Ectodermal cell (in vitro differentiated cells): ENCODE data around the gene CATSPER1.

Source experiments
- H3K27ac ChIP-seq: 2 replicates; pipeline ENCODE4 v1.7.0; 2013; ENCODE audit warnings: mild to moderate bottlenecking, low read depth, low read length; ENCODE audit not compliant: insufficient read depth, poor library complexity, severe bottlenecking
- H3K27me3 ChIP-seq: 2 replicates; pipeline ENCODE4 v1.7.0; 2013; ENCODE audit warnings: mild to moderate bottlenecking, low read length; ENCODE audit not compliant: insufficient read depth, control insufficient read depth, poor library complexity, severe bottlenecking
- H3K36me3 ChIP-seq: one replicate; pipeline ENCODE4 v1.7.0; 2013; ENCODE audit warnings: low read length; ENCODE audit not compliant: control insufficient read depth, insufficient read depth
- H3K4me1 ChIP-seq: one replicate; pipeline ENCODE4 v1.7.0; 2013; ENCODE audit warnings: low read length; ENCODE audit not compliant: control insufficient read depth, insufficient read depth
- H3K4me3 ChIP-seq: 2 replicates; pipeline ENCODE4 v1.7.0; 2013; ENCODE audit warnings: low read depth, low read length, control low read depth; ENCODE audit not compliant: insufficient read depth
- H3K9me3 ChIP-seq: 2 replicates; pipeline ENCODE4 v1.7.0; 2013; ENCODE audit warnings: mild to moderate bottlenecking, low read length, moderate library complexity; ENCODE audit not compliant: control insufficient read depth
- WGBS, 2 experiments: methylation state at CpG; one replicate each; pipeline ENCODE4 v1.1.7; 2013; ENCODE audit warnings: missing lambda C conversion rate in 2 of 2; 5-methylcytosine and 5-hydroxymethylcytosine counted together

CATSPER1 gene

DNA sequence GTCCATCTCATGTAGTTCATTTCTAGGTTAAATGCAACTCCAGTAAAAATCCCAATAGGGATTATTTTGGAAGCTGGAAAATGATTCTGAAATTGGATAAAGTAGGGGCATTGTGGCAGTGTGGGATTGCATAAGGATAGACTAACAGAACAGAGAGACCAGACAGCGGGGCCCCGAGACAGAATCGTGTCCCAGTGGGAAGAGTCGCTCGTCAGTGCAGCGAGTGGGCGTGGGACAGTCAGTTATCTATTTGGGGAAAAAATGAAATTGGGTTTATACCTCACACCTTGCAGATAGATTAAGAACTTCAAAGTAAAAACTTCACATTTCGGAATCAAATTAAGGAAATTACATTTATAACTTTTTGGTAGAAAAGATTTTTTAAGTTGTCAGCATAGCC, 54.2 kb downstream of the CATSPER1 start:
- Histone ChIP-seq H3K4me3 (no peak overlapping the region), H3K4me1 (no peaks in the 10 kb centered on the region), H3K36me3 (peaks cover 31% of the 10 kb centered on the region), H3K27ac (no peak overlapping the region), H3K27me3 (no peaks in the 10 kb centered on the region), H3K9me3 (no peaks in the 10 kb centered on the region)
- 95 to 96% methylated on average over 7 of the region's 8 CpGs for WGBS, 2 experiments

DNA sequence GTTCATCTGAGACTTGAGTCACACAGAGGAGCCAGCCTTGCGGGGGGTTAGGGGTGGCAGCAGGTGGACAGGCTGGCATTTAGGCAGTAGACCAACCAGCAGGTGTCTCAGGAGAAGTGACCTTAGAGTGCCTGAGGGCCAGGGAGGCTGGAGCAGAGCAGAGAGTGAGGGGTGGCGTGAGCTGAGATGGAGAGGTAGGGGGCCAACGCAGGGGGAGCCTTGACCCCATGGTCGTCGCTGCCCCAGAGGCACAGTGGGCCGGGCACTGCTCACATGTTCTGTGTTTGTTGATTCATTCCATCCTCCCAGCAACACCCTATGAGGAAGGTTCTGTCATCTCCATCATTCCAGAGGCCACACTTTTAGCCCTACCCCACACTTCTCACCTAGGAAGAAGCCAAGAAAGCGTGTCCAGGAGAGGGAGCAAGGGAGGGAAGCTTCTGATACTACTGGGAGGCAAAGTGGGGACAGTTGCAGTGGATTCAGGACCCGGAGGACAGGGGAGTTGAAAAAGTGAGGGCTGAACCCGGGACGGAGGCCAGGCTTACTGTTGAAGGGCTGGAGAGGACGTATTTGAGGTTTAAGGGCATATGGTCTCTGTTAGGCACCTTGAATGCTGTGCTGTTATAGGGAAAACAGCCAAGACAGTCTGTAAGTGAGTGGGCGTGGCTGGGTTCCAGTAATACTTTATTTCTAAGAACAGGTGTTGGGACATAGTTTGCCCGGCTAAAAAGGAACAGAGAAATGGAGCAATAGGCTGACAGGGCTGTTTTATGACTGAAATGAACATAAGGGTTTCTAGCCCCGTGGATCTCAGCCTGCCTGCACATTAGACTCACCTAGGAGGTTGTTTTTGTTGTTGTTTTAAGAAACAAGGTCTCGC, 57.4 kb downstream of the CATSPER1 start:
- WGBS, 2 experiments = 95% methylated on average over 15 of the region's 15 CpGs
- Histone ChIP-seq H3K4me3 (no peak overlapping the region), H3K36me3 (peaks cover 57% of the 10 kb centered on the region), H3K27me3 (no peaks in the 10 kb centered on the region), H3K9me3 (no peaks in the 10 kb centered on the region), H3K27ac (no peak overlapping the region), H3K4me1 (no peaks in the 10 kb centered on the region)

DNA sequence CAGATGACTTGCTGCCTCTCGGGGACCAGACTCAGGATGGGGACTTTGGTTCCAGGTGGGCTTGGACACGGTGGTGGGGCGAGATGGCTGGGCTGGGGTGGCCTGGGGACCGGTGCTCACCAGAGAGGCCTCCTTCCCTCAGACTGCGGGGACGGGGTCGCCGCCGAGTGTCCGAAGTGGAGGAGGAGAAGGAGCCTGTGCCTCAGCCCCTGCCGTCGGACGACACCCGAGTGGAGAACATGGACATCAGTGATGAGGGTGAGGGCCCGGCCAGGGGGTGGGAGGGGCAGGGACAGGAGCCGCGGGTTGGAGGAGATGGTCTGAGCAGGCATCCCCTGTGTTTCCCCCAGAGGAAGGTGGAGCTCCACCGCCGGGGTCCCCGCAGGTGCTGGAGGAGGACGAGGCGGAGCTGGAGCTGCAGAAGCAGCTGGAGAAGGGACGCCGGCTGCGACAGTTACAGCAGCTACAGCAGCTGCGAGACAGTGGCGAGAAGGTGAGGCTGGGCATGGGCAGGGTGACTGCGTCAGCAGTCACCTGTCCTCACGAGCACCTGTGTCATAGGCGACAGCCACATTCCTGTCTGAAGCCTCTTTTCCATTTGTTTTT, 58.8 kb downstream of the CATSPER1 start:
- Histone ChIP-seq H3K4me1 (peaks cover 7% of the 10 kb centered on the region), H3K27me3 (no peaks in the 10 kb centered on the region), H3K36me3 (peaks cover 50% of the 10 kb centered on the region), H3K9me3 (no peaks in the 10 kb centered on the region), H3K4me3 (no peak overlapping the region), H3K27ac (no peak overlapping the region)
- 96 to 97% methylated on average over 30 of the region's 30 CpGs for WGBS, 2 experiments
